HL-60 (cell line): ENCODE results near the gene NEDD8.

Experiments used
- CTCF ChIP-seq: IDR thresholded peaks from one replicate; pipeline ENCODE4 v1.5.1; 2011; ENCODE audit warnings: low read length, control low read depth, inconsistent platforms; ENCODE audit not compliant: insufficient read depth
- TF ChIP-seq, protein P1 (sequence below): IDR thresholded peaks from 2 replicates; pipeline ENCODE4 v1.6.1; 2012; ENCODE audit warnings: low read depth; ENCODE audit not compliant: insufficient replicate concordance

GRCh38 chr14:24176599-24176998 lies 55.6 kb downstream of the NEDD8 start:
- TF ChIP-seq CTCF = no peak
- TF ChIP-seq, protein P1, sequence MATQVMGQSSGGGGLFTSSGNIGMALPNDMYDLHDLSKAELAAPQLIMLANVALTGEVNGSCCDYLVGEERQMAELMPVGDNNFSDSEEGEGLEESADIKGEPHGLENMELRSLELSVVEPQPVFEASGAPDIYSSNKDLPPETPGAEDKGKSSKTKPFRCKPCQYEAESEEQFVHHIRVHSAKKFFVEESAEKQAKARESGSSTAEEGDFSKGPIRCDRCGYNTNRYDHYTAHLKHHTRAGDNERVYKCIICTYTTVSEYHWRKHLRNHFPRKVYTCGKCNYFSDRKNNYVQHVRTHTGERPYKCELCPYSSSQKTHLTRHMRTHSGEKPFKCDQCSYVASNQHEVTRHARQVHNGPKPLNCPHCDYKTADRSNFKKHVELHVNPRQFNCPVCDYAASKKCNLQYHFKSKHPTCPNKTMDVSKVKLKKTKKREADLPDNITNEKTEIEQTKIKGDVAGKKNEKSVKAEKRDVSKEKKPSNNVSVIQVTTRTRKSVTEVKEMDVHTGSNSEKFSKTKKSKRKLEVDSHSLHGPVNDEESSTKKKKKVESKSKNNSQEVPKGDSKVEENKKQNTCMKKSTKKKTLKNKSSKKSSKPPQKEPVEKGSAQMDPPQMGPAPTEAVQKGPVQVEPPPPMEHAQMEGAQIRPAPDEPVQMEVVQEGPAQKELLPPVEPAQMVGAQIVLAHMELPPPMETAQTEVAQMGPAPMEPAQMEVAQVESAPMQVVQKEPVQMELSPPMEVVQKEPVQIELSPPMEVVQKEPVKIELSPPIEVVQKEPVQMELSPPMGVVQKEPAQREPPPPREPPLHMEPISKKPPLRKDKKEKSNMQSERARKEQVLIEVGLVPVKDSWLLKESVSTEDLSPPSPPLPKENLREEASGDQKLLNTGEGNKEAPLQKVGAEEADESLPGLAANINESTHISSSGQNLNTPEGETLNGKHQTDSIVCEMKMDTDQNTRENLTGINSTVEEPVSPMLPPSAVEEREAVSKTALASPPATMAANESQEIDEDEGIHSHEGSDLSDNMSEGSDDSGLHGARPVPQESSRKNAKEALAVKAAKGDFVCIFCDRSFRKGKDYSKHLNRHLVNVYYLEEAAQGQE = no peak
